Measurements from ENCODE around the gene TSPAN1. TPM values are rescaled to one million over a fixed set of nuclear protein-coding genes. Genes with fewer than 3 reads are reported as not detected.

Gene TSPAN1
- polyA plus RNA-seq, 1 of the 3 experiments (the other 2 are of a cell fraction): 12.2 TPM

DNA sequence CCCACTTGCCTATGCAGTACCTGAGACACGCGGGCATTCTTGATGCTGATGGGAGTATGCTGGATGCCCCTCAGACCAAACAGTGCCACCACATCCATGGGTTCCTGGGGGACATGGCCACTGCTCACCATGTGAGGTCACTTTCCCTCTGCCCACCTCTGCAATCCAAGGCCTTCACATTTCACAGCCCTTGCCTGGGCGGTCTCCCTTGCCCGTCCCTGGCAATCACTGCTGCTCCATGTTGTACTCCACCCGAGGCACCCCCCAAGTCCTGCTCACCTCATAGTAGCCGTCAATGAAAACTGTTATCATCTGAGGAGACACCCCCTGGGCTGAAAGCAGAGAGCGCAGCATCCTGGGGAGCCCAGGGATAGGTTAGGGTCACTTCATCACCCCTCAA is 18.4 kb downstream of the TSPAN1 start:
- CTCF ChIA-PET: no interaction called here

DNA sequence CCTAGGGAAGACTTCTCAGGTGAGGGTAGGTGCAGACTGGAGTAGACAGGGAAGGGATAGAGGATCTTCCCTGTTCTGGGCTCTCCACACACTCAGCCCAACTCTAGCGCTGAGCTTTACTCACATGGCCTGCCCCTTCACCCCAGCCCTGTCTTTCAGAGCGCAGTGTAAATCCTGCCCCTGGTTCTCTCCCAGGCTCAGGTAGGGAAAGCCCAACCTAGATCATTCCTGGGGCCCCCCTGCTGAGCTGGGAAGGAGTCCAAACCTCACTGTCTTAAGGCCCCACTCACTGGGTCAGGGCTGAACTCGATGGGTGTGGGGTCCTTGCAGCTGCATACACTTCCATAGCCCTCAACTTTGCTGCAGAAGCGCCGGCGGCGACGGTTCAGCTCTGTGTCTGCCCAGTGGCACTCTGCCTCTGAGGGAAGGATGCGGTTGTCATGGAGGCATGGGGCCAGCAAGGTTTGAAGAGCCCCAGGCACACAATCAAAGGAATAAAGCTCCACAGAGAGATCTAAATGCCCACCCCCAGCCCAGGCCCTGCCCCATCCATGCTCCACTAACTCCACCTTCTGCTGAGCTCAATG is 19.2 kb downstream of the TSPAN1 start:
- Histone ChIP-seq H3K79me2 (ENCODE audit: insufficient read depth) (peaks cover 33% of the 10 kb centered on the region), H3K9me2 (no peaks in the 10 kb centered on the region), H3K27ac (ENCODE audit: low read depth in 2 of 2, low read length in 1 of 2) (no peak overlapping the region), H3K36me3 (replicated peaks in 1 of 2; ENCODE audit: control insufficient read depth in 1 of 2, insufficient read depth in 2 of 2, low read length in 1 of 2) (peaks cover 10 to 63% of the 10 kb centered on the region in 2 experiments), H3F3A (replicated peaks; ENCODE audit: insufficient read depth) (peaks cover 3% of the 10 kb centered on the region), H2AFZ (ENCODE audit: low read depth) (no peak overlapping the region), H3K4me2 (no peak overlapping the region), H3K9me3 (no peaks in the 10 kb centered on the region), H3K9ac (no peak overlapping the region), H3K4me3 (ENCODE audit: low read depth in 2 of 2, low read length in 1 of 2) (no peak overlapping the region), H4K20me1 (ENCODE audit: insufficient read depth) (no peaks in the 10 kb centered on the region), H3K27me3 (ENCODE audit: insufficient read depth) (no peaks in the 10 kb centered on the region), H3K4me1 (ENCODE audit: control insufficient read depth in 1 of 2, insufficient read depth in 2 of 2, low read depth in 1 of 2, low read length in 1 of 2) (peaks cover 5 to 14% of the 10 kb centered on the region in 2 experiments; a peak in 2 of 4 replicates)
- CTCF ChIA-PET: interaction anchor here (1.1 kb wide), 1 partner anchor 14 kb away, joined by 4 read pairs; no protein-coding TSS in a partner anchor
- TF ChIP-seq, protein P1, sequence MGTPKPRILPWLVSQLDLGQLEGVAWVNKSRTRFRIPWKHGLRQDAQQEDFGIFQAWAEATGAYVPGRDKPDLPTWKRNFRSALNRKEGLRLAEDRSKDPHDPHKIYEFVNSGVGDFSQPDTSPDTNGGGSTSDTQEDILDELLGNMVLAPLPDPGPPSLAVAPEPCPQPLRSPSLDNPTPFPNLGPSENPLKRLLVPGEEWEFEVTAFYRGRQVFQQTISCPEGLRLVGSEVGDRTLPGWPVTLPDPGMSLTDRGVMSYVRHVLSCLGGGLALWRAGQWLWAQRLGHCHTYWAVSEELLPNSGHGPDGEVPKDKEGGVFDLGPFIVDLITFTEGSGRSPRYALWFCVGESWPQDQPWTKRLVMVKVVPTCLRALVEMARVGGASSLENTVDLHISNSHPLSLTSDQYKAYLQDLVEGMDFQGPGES (IDR thresholded peaks at IDR 0.05; ENCODE audit: low read depth, low read length): no peak
- TF ChIP-seq, protein P2, sequence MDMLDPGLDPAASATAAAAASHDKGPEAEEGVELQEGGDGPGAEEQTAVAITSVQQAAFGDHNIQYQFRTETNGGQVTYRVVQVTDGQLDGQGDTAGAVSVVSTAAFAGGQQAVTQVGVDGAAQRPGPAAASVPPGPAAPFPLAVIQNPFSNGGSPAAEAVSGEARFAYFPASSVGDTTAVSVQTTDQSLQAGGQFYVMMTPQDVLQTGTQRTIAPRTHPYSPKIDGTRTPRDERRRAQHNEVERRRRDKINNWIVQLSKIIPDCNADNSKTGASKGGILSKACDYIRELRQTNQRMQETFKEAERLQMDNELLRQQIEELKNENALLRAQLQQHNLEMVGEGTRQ (IDR thresholded peaks at IDR 0.05; ENCODE audit: borderline replicate concordance, low read depth, low read length): no peak
- no peak for TF ChIP-seq MEF2A (IDR thresholded peaks at IDR 0.05; ENCODE audit: borderline replicate concordance, low read depth)
- TF ChIP-seq EZH2phosphoT487 (IDR thresholded peaks at IDR 0.05; ENCODE audit: borderline replicate concordance, low read depth): no peak
- no peak for TF ChIP-seq SIN3A (IDR thresholded peaks at IDR 0.05; ENCODE audit: borderline replicate concordance, low read depth, low read length)
- TF ChIP-seq RCOR1 (IDR thresholded peaks at IDR 0.05; ENCODE audit: low read length): no peak
- no peak for TF ChIP-seq RFX5 (IDR thresholded peaks at IDR 0.05; ENCODE audit: low read length)
- no peak for TF ChIP-seq FOXJ3 (CRISPR knock-in tag; IDR thresholded peaks at IDR 0.05)
- TF ChIP-seq, protein P3, sequence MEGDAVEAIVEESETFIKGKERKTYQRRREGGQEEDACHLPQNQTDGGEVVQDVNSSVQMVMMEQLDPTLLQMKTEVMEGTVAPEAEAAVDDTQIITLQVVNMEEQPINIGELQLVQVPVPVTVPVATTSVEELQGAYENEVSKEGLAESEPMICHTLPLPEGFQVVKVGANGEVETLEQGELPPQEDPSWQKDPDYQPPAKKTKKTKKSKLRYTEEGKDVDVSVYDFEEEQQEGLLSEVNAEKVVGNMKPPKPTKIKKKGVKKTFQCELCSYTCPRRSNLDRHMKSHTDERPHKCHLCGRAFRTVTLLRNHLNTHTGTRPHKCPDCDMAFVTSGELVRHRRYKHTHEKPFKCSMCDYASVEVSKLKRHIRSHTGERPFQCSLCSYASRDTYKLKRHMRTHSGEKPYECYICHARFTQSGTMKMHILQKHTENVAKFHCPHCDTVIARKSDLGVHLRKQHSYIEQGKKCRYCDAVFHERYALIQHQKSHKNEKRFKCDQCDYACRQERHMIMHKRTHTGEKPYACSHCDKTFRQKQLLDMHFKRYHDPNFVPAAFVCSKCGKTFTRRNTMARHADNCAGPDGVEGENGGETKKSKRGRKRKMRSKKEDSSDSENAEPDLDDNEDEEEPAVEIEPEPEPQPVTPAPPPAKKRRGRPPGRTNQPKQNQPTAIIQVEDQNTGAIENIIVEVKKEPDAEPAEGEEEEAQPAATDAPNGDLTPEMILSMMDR (IDR thresholded peaks at IDR 0.05): no peak
- no peak for TF ChIP-seq GABPA (IDR thresholded peaks at IDR 0.05; ENCODE audit: low read depth)
- no peak for DNase-seq
- POLR2A ChIA-PET: interaction anchor here (1.1 kb wide), 1 partner anchor 9 kb away, joined by 4 read pairs; no protein-coding TSS in a partner anchor
- WGBS (ENCODE audit: low lambda C conversion rate): 91% methylated on average over 7 of the region's 9 CpGs

More for the DNA sequence above, 18.4 kb downstream of the TSPAN1 start:
- 94% methylated on average over 5 of the region's 7 CpGs for WGBS (ENCODE audit: low lambda C conversion rate)
- POLR2A ChIA-PET: interaction anchor here (0.5 to 1.1 kb wide), 2 partner anchors 8 to 32 kb away, joined by 3 to 4 read pairs; no protein-coding TSS in a partner anchor
- Histone ChIP-seq H3K4me1 (ENCODE audit: control insufficient read depth in 1 of 2, insufficient read depth in 2 of 2, low read depth in 1 of 2, low read length in 1 of 2) (peaks cover 5 to 14% of the 10 kb centered on the region in 2 experiments; a peak in 2 of 4 replicates), H3K9me2 (no peaks in the 10 kb centered on the region), H3F3A (replicated peaks; ENCODE audit: insufficient read depth) (no peaks in the 10 kb centered on the region), H3K36me3 (replicated peaks in 1 of 2; ENCODE audit: control insufficient read depth in 1 of 2, insufficient read depth in 2 of 2, low read length in 1 of 2) (peaks cover 13 to 69% of the 10 kb centered on the region in 2 experiments), H2AFZ (ENCODE audit: low read depth) (no peak overlapping the region), H3K4me3 (ENCODE audit: low read depth in 2 of 2, low read length in 1 of 2) (no peak overlapping the region), H3K9ac (no peak overlapping the region), H4K20me1 (ENCODE audit: insufficient read depth) (no peaks in the 10 kb centered on the region), H3K27ac (ENCODE audit: low read depth in 2 of 2, low read length in 1 of 2) (no peak overlapping the region), H3K9me3 (no peaks in the 10 kb centered on the region), H3K27me3 (ENCODE audit: insufficient read depth) (no peaks in the 10 kb centered on the region), H3K79me2 (ENCODE audit: insufficient read depth) (peaks cover 28% of the 10 kb centered on the region), H3K4me2 (no peak overlapping the region)
- DNase-seq: no peak
- TF ChIP-seq FOXJ3 (CRISPR knock-in tag; IDR thresholded peaks at IDR 0.05) (no peak), FOXM1 (IDR thresholded peaks at IDR 0.05; ENCODE audit: low read depth) (no peak), GABPA (IDR thresholded peaks at IDR 0.05; ENCODE audit: low read depth) (no peak), EZH2phosphoT487 (IDR thresholded peaks at IDR 0.05; ENCODE audit: borderline replicate concordance, low read depth) (no peak)
- TF ChIP-seq, protein P4, sequence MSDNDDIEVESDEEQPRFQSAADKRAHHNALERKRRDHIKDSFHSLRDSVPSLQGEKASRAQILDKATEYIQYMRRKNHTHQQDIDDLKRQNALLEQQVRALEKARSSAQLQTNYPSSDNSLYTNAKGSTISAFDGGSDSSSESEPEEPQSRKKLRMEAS (IDR thresholded peaks at IDR 0.05; ENCODE audit: low read depth): no peak
